Stimulated activated CD4-positive, alpha-beta T cell treated with anti-CD3 and anti-CD28 coated beads, Interleukin-2, amount 100 ng/mL, for 24 hours (primary cell): ENCODE data around the gene IL4.
"Not testable (repeated sequence)": the region's sequence is repeated elsewhere in the genome, so short reads cannot be mapped to it uniquely, and the experiment has no call there.

Source experiments
- DNase-seq, 2 donors: peaks; one replicate each; pipeline ENCODE4 v3.0.0-alpha.2; 2020

IL4 gene

GRCh38 chr5:132673939-132674630 is at the start of gene IL4:
Gene IL4 (plus strand): TSS chr5:132673989. CDS start chr5:132674051, 62 bp downstream.
- DNase-seq, result peak in 1 of 2 donors; percentile 14

DNA sequence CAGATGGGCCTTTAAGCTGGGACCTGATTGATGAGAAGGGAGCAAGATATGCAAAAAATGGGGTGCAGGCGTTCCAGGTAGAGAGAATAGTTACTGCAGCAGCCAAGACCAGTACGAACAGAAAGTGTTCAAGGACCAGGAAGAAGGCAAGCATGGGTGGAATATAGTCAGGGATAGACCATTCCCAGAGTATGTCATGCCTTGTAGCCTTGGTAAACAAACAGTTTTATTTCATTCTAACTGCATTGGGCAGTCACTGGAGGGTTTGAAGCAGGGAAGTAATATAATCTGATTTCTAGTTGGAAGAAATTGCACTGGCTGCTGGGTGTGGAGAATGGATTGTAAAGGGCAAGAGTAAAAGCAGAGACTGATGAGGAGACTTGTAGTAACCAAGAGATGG is 46.3 kb upstream of the IL4 start:
- no peak for DNase-seq

GRCh38 chr5:132628814-132629213 is 45.0 kb upstream of the IL4 start:
- DNase-seq, result no peak

GRCh38 chr5:132629230-132629944 is 44.4 kb upstream of the IL4 start:
- DNase-seq, result no peak

GRCh38 chr5:132633587-132633986 is 40.2 kb upstream of the IL4 start:
- not testable (repeated sequence) for DNase-seq

GRCh38 chr5:132635873-132636272 is 37.9 kb upstream of the IL4 start:
- no peak for DNase-seq

DNA sequence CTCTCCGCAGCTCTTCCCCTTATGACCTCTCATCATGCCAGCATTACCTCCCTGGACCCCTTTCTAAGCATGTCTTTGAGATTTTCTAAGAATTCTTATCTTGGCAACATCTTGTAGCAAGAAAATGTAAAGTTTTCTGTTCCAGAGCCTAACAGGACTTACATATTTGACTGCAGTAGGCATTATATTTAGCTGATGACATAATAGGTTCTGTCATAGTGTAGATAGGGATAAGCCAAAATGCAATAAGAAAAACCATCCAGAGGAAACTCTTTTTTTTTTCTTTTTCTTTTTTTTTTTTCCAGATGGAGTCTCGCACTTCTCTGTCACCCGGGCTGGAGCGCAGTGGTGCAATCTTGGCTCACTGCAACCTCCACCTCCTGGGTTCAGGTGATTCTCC is 36.5 kb upstream of the IL4 start:
- DNase-seq, result no peak

DNA sequence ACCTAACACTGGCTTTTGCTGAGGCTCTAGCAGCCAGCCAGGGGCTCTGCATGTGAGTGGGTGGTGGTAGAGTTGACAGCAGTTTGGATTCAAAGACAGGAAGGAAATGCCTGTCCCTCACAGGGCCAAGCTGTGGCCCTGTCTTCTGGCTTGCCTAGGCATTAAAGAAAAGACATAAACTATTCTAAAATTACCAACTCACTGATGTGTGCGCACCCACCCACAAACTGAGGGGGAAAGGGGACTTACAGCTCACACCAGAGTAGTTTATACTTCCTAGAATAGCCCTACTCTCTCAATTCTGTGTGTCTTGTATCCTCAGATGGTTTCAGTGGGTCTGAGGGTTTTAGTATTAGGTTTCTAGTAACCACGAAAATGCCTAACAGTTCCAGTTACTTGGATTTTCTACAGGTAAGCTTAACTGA is 34.1 kb upstream of the IL4 start:
- peak in 1 of 2 donors; percentile 22 for DNase-seq

GRCh38 chr5:132640613-132641012 is 33.2 kb upstream of the IL4 start:
- DNase-seq, result no peak

GRCh38 chr5:132641241-132641723 is 32.5 kb upstream of the IL4 start:
- peak; percentile 30 to 41 for DNase-seq

- peak in 1 of 2 donors; percentile 33 for DNase-seq
These were observed 31.9 kb upstream of the IL4 start for GRCh38 chr5:132641841-132642240.

GRCh38 chr5:132644177-132644576 is 29.6 kb upstream of the IL4 start:
- no peak for DNase-seq

DNA sequence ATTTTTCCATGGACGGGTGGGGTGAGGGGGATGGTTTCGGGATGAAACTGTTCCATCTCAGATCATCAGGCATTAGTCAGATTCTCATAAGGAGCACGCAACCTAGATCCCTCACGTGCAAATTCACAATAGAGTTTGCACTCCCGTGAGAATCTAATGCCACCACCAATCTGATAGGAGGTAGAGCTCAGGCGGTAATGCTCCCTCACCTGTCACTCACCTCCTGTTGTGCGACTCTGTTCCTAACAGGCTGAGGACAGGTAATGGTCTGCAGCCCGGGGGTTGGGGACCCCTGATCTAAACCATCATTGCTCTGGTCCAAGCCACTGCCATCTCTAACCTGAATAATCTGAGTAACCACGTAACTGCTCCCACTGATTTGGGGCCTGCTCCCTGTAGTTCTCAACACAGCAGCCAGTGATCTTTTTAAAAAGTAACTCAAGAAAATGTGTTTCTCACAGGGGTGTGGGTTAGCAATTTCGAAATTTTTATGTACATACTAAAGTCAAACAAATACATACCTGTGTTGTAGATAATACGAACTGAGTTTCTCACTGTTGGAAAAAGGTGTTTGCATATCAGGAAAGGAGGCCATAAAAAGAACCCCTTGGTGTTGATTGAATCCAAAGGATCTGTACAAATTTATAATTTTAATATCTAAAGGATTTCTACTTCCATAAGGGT is 27.1 kb upstream of the IL4 start:
- DNase-seq, result no peak

GRCh38 chr5:132647473-132647872 is 26.3 kb upstream of the IL4 start:
- no peak for DNase-seq

DNA sequence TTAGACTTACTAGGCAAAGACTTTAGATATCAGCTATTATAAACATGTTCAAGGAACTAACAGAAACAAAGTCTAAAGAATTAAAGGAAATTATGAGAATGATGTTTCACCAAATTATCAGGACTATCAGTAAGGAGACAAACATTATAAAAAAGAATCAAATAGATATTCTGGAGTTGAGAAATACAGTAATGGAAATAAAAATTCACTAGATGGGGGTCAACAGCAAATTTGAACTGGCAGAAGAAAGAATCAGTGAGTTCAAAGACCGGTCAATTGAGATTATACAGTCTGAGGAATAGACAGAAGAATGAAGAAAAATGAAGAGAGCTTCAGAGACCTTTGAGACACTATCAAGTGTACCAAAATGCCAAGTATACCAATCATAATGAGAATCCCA is 25.4 kb upstream of the IL4 start:
- DNase-seq, result no peak

- no peak for DNase-seq
These were observed 21.8 kb upstream of the IL4 start for GRCh38 chr5:132651838-132652469.

GRCh38 chr5:132653716-132654115 is 20.1 kb upstream of the IL4 start:
- no peak for DNase-seq

GRCh38 chr5:132655821-132656773 is 17.7 kb upstream of the IL4 start:
- DNase-seq, result peak; percentile 46 to 58

GRCh38 chr5:132656774-132657355 is 16.9 kb upstream of the IL4 start:
- no peak for DNase-seq

- DNase-seq, result no peak
These were observed 16.0 kb upstream of the IL4 start, which contains the start of gene IL13 for GRCh38 chr5:132657676-132658380. Gene IL13 (plus strand): TSS chr5:132658173. CDS start chr5:132658187, 14 bp downstream.
